Measurements from ENCODE around the gene FIZ1.
A peak's percentile ranks its signal among the peaks of the same experiment; 100 is the strongest.

DNA sequence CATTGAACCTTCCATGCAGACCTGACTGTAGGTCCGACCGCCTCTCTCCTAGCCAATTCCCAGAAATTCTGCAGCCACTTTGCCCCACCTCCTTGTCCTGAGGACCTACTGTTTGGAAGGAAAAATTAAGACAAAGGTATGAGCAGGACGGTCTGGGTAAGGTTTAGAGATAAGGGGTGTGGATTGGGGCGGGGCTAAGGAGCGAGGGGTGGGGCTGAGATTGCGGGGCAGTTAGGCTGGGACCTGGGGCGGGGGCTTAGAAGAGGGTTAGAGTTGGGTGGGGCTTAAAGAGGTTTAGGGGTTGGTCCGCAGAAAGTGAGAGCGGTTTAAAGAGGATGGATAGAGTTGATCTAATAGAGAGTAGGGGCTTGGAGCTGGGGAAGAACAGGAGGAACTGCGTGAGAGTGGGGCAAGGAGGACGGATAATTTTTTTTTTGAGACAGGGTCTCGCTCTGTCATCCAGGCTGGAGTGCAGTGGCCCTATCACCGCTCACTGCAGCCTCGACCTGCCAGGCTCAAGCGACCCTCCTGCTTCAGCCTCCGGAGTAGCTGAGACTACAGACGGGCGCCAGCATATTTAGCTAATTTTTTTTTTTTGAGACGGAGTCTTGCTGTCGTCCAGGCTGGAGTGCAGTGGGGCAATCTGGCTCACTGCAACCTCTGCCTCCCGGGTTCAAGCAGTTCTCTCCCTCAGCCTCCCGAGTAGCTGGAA is 4.4 kb upstream of the FIZ1 start:
- TF ChIP-seq REST (IDR thresholded peaks at IDR 0.05; ENCODE audit: unreplicated experiment) (no peak), CTCF (conservative IDR thresholded peaks at IDR 0.05; ENCODE audit: low read depth in 2 of 2) (no peak), EZH2phosphoT487 (IDR thresholded peaks at IDR 0.05; ENCODE audit: unreplicated experiment) (no peak), POLR2AphosphoS5 (IDR thresholded peaks at IDR 0.05; ENCODE audit: low read depth) (peak; percentile 45; the same call in 1 of the 2 replicates), EZH2 (IDR thresholded peaks at IDR 0.05; ENCODE audit: low read depth, unreplicated experiment) (no peak), JUNB (IDR thresholded peaks at IDR 0.05; ENCODE audit: unreplicated experiment) (no peak), NANOG (IDR thresholded peaks at IDR 0.05; ENCODE audit: borderline replicate concordance) (no peak)
